Pancreas (tissue), 10 donors: ENCODE data around the gene TSPAN11. TPM values are rescaled to one million over a fixed set of nuclear protein-coding genes. Genes with fewer than 3 reads are reported as not detected.

Source experiments
- ATAC-seq, 4 donors: fragments of 200-7000 bp; cut with Tn5 transposase; one replicate each; pipeline versions ENCODE4 v1.8.0 to v1.9.1; 2020; ENCODE audit warnings: mild to moderate bottlenecking in 4 of 4, moderate library complexity in 4 of 4
- DNase-seq, 6 donors: peaks; one replicate each; pipeline ENCODE4 v3.0.0-alpha.2; 2020
- FAIRE-seq: peaks from 2 replicates; lab custom pipeline; 2012; peaks lifted over from hg19 to GRCh38; lab: Jason Lieb, UNC
- H3K27ac ChIP-seq, 4 donors: fragments of 200-600 bp; sonication (generic); 1 replicate in 3 of 4; 2 replicates in 1 of 4; pipeline versions ENCODE4 v1.5.0 to v1.8.0; 2020
- H3K27me3 ChIP-seq, 4 donors: fragments of 200-600 bp; one replicate each; pipeline ENCODE4 v1.8.0; 2021
- H3K36me3 ChIP-seq, 3 donors: fragments of 200-600 bp; sonication (generic) in 1 of 3; one replicate each; pipeline versions ENCODE4 v1.5.0 to v1.8.0; 2020 to 2021
- H3K4me1 ChIP-seq, 3 donors: fragments of 200-600 bp; one replicate each; pipeline ENCODE4 v1.8.0; 2021
- H3K4me3 ChIP-seq, 4 donors: fragments of 200-600 bp; sonication (generic) in 2 of 4; one replicate each; pipeline versions ENCODE4 v1.5.0 to v1.8.0; 2020 to 2021
- H3K9me3 ChIP-seq, 4 donors: fragments of 200-600 bp; one replicate each; pipeline ENCODE4 v1.8.0; 2021
- WGBS, 2 donors: extraction: QIAGEN DNeasy Blood & Tissue Kit; methylation state at CpG; one replicate each; pipeline ENCODE4 v1.1.7; 2013; 5-methylcytosine and 5-hydroxymethylcytosine counted together
- intact Hi-C, 3 donors: fragments of 100-400 bp; cut with DNase I; formaldehyde crosslinking; loops; one replicate each; pipeline versions ENCODE4 v1.11.1 to v1.14.2; 2022
- polyA plus RNA-seq, 2 donors: library from polyadenylated mRNA; stranded (reverse); fragments of 200-250 nt; gene quantifications; one replicate each; pipeline ENCODE4 v1.2.3, GENCODE V29; 2013
- total RNA-seq, 6 donors: library from RNA; stranded (reverse); fragmentation: NEBNext Ultra II Directional in 4 of 6; extraction: Animal tissue kit (Norgen Biotek cat#: 25700) in 4 of 6; gene quantifications; one replicate each; pipeline versions ENCODE4 v1.2.1 to v1.2.4, GENCODE V29; 2021 to 2023
- TF ChIP-seq, protein P1 (sequence below), 4 donors: fragments of 200-600 bp; sonication (generic) in 3 of 4; IDR thresholded peaks; one replicate each; pipeline versions ENCODE4 v1.5.0 to v1.8.0; 2021; ENCODE audit warnings: antibody characterized with exemption in 4 of 4
- donor health status: healthy with polysubstance abuse.
- donor health status: DM: no; HTN: no; CAD: no; lungs with moderate emphysema.
- donor health status: DM: no; HTN: no; CAD: no.
- donor health status: control.
- donor health status: control.
- donor health status: Bipolar disorder and iron deficiency.
- donor health status: DM: yes; HTN: yes; CAD: no.
- donor health status: DM: no; HTN: no; CAD: no.
- donor health status: DM: no; HTN: no; CAD: no.
- donor health status: DM: yes; HTN: yes; CAD: no.

TSPAN11 gene
- total and polyA plus RNA-seq, 8 donors = 0.13 to 2.2 (median 0.44) TPM

DNA sequence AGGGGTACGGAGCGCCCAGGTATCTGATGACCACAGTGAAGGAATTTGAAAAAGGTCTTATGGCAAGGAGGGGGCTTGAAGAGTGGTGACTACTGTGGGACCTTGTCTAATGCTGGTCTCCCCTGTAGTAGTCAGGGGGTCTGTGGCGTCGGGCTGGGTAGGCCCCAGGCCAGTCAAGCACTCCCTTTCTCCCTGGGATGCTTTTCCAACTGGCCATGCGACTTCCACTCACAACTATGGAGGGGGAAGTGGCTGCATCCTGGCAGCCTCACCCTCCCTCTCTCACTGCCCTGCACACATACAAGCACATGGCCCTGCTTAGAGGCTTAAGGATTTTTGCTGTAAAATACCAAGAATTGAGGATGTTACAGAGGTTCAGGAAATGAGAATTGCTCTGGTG is 4.1 kb downstream of the TSPAN11 start:
- DNase-seq = no peak
- WGBS, 2 donors = 78 to 86% methylated on average over 5 of the region's 5 CpGs
- intact Hi-C loops = no loop called here
- no peak for ATAC-seq
- no peak for FAIRE-seq
- no peaks in the 10 kb centered on the region for H3K27me3 ChIP-seq
- H3K27ac ChIP-seq = no peak overlapping the region
- TF ChIP-seq, protein P1, sequence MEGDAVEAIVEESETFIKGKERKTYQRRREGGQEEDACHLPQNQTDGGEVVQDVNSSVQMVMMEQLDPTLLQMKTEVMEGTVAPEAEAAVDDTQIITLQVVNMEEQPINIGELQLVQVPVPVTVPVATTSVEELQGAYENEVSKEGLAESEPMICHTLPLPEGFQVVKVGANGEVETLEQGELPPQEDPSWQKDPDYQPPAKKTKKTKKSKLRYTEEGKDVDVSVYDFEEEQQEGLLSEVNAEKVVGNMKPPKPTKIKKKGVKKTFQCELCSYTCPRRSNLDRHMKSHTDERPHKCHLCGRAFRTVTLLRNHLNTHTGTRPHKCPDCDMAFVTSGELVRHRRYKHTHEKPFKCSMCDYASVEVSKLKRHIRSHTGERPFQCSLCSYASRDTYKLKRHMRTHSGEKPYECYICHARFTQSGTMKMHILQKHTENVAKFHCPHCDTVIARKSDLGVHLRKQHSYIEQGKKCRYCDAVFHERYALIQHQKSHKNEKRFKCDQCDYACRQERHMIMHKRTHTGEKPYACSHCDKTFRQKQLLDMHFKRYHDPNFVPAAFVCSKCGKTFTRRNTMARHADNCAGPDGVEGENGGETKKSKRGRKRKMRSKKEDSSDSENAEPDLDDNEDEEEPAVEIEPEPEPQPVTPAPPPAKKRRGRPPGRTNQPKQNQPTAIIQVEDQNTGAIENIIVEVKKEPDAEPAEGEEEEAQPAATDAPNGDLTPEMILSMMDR (IDR thresholded peaks at IDR 0.05) = no peak
- no peaks in the 10 kb centered on the region for H3K36me3 ChIP-seq
- no peaks in the 10 kb centered on the region for H3K9me3 ChIP-seq
- H3K4me1 ChIP-seq = no peaks in the 10 kb centered on the region
- H3K4me3 ChIP-seq = no peak overlapping the region

DNA sequence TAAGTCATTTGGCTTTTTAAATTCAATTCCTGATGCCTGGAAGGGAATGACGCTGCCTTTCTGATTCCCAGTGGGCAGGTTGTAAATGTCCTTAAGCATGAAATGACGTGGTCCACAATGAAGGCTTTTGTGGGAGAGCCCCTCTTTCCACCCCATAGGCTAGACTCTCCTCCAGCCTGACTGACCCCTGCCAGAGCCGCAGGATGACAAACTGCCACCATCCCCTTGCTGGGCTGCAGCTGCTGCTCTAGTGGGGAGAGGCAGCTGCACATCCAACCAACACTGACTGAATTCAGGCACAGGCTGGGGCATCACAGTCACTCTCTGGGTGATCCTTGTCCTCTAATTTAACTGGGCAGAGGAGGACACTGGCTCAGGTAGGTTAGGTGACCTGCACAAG is 6.3 kb downstream of the TSPAN11 start:
- no peaks in the 10 kb centered on the region for H3K9me3 ChIP-seq
- no peak overlapping the region for H3K27ac ChIP-seq
- H3K4me3 ChIP-seq = no peak overlapping the region
- 82 to 86% methylated on average over 3 of the region's 3 CpGs for WGBS, 2 donors
- FAIRE-seq (no peak), ATAC-seq (no peak), DNase-seq (no peak)
- no peaks in the 10 kb centered on the region for H3K27me3 ChIP-seq
- no peaks in the 10 kb centered on the region for H3K4me1 ChIP-seq
- TF ChIP-seq, protein P1 (IDR thresholded peaks at IDR 0.05) = no peak
- no peaks in the 10 kb centered on the region for H3K36me3 ChIP-seq
- intact Hi-C loops = no loop called here

DNA sequence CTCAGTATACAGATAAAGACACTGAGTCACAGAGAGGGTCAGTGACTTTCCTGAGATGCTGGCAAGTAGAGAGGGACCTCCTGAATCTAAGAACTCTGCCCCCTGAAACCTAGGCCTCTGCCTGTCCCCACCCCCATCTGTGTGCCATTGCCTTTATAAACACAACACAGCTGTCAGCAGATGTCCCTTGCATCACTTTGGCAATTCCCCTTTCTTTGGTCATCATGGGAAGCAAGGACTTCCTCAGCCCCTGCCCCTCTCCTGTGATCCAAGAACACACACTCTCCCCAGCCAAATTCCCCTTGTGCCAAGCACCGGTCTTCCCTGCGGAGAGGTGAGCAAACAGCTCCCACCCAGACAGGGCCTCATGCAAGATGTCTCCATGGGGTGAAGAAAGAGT is 8.3 kb downstream of the TSPAN11 start:
- FAIRE-seq = no peak
- TF ChIP-seq, protein P1 (IDR thresholded peaks at IDR 0.05) = no peak
- no peak for DNase-seq
- no peaks in the 10 kb centered on the region for H3K4me1 ChIP-seq
- H3K36me3 ChIP-seq = no peaks in the 10 kb centered on the region
- 93 to 94% methylated on average over 2 of the region's 2 CpGs for WGBS, 2 donors
- intact Hi-C loops = no loop called here
- H3K27me3 ChIP-seq = no peaks in the 10 kb centered on the region
- H3K27ac ChIP-seq = no peak overlapping the region
- H3K4me3 ChIP-seq = no peak overlapping the region
- H3K9me3 ChIP-seq = no peaks in the 10 kb centered on the region
- ATAC-seq = no peak

DNA sequence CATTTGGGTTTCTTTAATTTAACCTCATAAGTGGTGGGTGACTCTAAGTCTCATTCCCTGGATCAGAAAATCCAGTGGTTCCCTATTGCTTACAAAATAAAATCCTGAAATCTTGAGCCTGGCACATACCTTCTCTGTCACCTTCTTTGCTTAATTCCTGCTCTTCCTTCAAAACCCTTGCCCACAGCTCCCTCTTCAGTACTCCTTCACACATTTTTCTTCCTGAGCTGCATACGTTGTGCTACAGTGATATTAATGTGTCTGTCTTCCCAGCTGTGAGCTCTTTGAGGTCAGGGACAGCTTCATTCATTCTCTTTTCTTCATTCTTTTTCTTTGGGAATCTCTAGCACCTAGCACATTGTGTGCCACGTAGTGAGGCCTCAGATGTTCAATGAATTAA is 9.5 kb downstream of the TSPAN11 start:
- DNase-seq (no peak), FAIRE-seq (no peak), ATAC-seq (no peak)
- Histone ChIP-seq H3K9me3 (no peaks in the 10 kb centered on the region), H3K27me3 (no peaks in the 10 kb centered on the region), H3K27ac (no peak overlapping the region), H3K4me3 (no peak overlapping the region), H3K4me1 (no peaks in the 10 kb centered on the region), H3K36me3 (no peaks in the 10 kb centered on the region)
- TF ChIP-seq, protein P1 (IDR thresholded peaks at IDR 0.05) = no peak
- intact Hi-C loops = no loop called here
- 17 to 19% methylated on average over 2 of the region's 2 CpGs for WGBS, 2 donors

DNA sequence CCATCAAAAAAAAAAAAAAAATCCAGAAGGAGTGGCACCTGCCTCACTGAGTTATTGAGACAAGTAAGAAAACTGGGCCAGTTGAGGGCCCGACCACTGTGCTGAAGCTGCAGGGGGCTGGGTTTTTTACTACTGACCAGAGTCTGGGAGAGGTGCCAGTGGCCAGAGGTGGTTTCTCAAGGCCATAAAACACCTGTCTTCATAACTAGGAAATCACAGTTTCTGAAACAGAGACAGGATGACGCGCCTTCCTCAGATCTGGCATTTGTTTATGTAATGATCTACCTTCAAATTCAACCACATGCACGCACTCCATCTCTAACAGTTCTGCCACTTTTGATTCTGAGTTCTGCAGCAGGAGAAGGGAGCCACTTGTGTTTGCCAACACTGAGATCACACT is 12.7 kb downstream of the TSPAN11 start:
- Histone ChIP-seq H3K27ac (no peak overlapping the region), H3K4me3 (no peak overlapping the region), H3K36me3 (no peaks in the 10 kb centered on the region), H3K9me3 (no peaks in the 10 kb centered on the region), H3K27me3 (no peaks in the 10 kb centered on the region), H3K4me1 (no peaks in the 10 kb centered on the region)
- TF ChIP-seq, protein P1 (IDR thresholded peaks at IDR 0.05) = no peak
- 61 to 65% methylated on average over 4 of the region's 4 CpGs for WGBS, 2 donors
- FAIRE-seq (no peak), ATAC-seq (no peak), DNase-seq (no peak)
- intact Hi-C loops = no loop called here
